Lower leg skin (tissue), 4 donors: Measurements from ENCODE around the gene ADD2. TPM values are rescaled to one million over a fixed set of nuclear protein-coding genes. Genes with fewer than 3 reads are reported as not detected.

Experiments
- DNase-seq, 2 donors: peaks; one replicate each; pipeline ENCODE4 v3.0.0-alpha.2; 2019; ENCODE audit warnings: low spot score in 2 of 2
- H3K4me3 ChIP-seq: fragments of 200-600 bp; sonication (generic); 2 replicates; pipeline ENCODE4 v1.5.1; 2017; ENCODE audit warnings: mild to moderate bottlenecking, low read depth; ENCODE audit not compliant: poor library complexity, severe bottlenecking
- POLR2A ChIP-seq, 2 donors: fragments of 450-650 bp; IDR thresholded peaks; one replicate each; pipeline ENCODE4 v1.6.1; 2016 to 2017; ENCODE audit warnings: antibody characterized with exemption in 2 of 2, mild to moderate bottlenecking in 1 of 2, moderate library complexity in 1 of 2
- WGBS, 2 donors: methylation state at CpG; one replicate each; pipeline ENCODE4 v1.1.5; 2018; 5-methylcytosine and 5-hydroxymethylcytosine counted together
- intact Hi-C: fragments of 100-400 bp; cut with DNase I; formaldehyde crosslinking; loops from one replicate; pipeline ENCODE4 v1.15.0; 2023; ENCODE audit warnings: low total_unique reads
- total RNA-seq, 4 donors: library from RNA; depleted of rRNA; stranded (reverse); fragments of >200 nt; gene quantifications; one replicate each; pipeline ENCODE4 v1.1.0, GENCODE V29; 2016
- TF ChIP-seq, protein P1 (sequence below), 3 donors: fragments of 450-650 bp; IDR thresholded peaks; one replicate each; pipeline ENCODE4 v1.5.1; 2016; ENCODE audit warnings: antibody characterized with exemption in 3 of 3, mild to moderate bottlenecking in 3 of 3, moderate library complexity in 2 of 3

The ADD2 gene
- total RNA-seq, 4 donors from 2014 or later: 0.17 to 1.2 (median 0.54) TPM

DNA sequence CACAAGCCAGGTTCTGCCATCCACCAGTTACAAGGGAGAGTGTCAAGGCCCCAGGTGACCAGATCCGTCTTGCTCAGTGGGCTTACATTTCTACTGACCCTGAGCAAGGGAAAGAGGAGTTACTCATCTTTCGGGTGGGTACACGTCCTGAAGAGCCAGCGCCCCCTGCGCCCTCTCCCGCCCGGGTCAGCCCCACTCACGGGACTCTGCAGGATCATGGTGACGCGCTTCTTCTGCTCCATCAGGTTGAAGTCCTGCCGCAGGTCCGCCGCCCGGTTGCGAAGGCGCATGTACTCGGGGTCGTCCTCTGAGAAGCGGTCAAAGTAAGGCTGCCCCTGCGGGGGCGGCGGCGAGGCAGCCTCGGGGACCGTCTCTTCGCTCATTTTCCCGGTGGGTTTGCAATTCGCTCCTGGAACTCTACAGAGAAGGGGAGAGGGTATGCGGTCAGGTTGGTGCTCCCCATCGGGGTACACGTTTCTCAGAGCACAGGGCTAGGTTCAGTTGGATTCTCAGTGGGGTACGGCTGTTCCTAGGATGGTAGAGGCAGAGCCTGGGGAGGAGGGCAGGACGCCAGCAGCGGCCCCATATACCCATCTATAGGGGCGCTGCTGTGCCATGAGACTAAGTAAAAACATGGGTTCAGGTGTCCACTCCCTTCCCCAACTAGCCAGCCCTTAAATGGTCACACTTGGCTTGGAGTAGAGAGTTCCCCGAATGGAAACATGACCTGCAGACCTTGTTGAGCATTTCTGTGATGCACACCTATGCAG is 61.8 kb downstream of the ADD2 start:
- peak in 1 of 2 donors; percentile 83 for DNase-seq

DNA sequence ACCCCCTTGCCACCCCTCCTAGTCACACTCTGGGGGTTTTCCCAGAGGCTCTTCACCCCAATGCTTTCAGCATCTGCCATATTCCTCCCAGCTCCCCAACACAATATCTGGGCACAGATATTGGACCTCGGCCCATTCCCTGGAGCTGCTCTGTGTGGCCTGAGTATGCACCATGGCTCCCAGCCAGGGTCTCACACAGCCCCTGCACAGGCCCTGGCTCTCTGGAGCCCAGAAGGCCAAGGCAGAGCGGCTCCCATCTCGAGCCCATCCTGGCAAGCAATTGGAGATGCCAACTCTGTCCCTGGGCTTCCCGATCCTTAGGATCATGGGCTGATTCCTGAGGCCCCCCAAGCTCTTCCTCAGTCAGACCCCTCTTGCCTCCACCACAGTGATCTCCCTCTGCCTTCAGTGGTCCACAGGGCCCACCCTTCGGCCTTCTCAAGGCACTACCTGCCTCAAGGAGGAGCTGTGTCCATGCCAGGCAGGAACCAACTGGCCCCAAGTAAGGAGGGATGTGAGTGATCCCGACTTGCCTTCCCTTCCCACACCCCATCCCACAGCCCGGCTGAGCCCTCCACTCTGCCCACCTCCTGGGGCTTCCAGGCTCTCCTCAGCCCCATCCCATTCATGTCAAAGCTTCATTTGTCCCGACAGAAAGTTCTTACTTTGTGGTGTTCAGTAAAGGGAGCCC is 62.7 kb downstream of the ADD2 start:
- no peak for TF ChIP-seq POLR2A (IDR thresholded peaks at IDR 0.05)
- TF ChIP-seq, protein P1, sequence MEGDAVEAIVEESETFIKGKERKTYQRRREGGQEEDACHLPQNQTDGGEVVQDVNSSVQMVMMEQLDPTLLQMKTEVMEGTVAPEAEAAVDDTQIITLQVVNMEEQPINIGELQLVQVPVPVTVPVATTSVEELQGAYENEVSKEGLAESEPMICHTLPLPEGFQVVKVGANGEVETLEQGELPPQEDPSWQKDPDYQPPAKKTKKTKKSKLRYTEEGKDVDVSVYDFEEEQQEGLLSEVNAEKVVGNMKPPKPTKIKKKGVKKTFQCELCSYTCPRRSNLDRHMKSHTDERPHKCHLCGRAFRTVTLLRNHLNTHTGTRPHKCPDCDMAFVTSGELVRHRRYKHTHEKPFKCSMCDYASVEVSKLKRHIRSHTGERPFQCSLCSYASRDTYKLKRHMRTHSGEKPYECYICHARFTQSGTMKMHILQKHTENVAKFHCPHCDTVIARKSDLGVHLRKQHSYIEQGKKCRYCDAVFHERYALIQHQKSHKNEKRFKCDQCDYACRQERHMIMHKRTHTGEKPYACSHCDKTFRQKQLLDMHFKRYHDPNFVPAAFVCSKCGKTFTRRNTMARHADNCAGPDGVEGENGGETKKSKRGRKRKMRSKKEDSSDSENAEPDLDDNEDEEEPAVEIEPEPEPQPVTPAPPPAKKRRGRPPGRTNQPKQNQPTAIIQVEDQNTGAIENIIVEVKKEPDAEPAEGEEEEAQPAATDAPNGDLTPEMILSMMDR (IDR thresholded peaks at IDR 0.05): no peak
- no peak overlapping the region for H3K4me3 ChIP-seq
- 89 to 96% methylated on average over 8 of the region's 8 CpGs for WGBS, 2 donors
- intact Hi-C loops: no loop called here
- peak in 1 of 2 donors; percentile 45 for DNase-seq

More for the DNA sequence above, 61.8 kb downstream of the ADD2 start:
- H3K4me3 ChIP-seq: no peak overlapping the region
- 94 to 96% methylated on average over 36 of the region's 36 CpGs for WGBS, 2 donors
- TF ChIP-seq POLR2A (IDR thresholded peaks at IDR 0.05): no peak
- TF ChIP-seq, protein P1 (IDR thresholded peaks at IDR 0.05): no peak
- intact Hi-C loops: no loop called here

DNA sequence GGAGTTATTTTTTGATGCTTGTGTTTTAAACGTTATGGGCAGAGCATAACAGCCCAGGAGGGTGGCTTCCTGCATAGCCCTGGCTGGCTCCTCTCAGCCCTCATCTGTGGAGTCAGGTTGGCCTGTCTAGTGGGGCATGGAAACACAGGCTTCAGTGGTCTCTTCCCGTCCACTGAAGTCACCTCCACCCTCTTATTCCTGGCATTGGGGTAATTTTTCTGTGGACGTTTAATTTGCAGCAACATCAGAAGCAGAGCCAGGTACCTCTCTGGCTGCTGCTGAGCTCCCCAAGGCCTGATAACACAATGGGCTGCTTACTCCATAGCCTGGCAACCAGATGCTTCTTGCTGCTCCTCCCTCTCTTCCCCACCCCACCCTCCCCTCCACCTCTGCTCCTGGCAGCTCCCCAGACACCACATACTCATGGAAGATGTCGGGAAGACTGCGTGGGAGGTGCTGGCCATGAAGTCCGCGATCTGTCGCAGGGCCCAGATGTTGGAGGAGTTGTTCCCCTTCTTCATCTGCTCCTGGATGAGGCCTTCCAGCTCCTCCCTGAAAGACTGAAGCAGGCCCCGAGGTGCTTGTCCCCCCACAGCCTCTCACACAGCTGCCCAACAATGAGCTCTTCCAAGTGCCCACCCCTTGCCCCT is 64.0 kb downstream of the ADD2 start:
- WGBS, 2 donors: 48 to 56% methylated on average over 9 of the region's 9 CpGs
- TF ChIP-seq, protein P1 (IDR thresholded peaks at IDR 0.05): no peak
- TF ChIP-seq POLR2A (IDR thresholded peaks at IDR 0.05): no peak
- intact Hi-C loops: no loop called here
- DNase-seq: peak in 1 of 2 donors; percentile 50
- H3K4me3 ChIP-seq: no peak overlapping the region

DNA sequence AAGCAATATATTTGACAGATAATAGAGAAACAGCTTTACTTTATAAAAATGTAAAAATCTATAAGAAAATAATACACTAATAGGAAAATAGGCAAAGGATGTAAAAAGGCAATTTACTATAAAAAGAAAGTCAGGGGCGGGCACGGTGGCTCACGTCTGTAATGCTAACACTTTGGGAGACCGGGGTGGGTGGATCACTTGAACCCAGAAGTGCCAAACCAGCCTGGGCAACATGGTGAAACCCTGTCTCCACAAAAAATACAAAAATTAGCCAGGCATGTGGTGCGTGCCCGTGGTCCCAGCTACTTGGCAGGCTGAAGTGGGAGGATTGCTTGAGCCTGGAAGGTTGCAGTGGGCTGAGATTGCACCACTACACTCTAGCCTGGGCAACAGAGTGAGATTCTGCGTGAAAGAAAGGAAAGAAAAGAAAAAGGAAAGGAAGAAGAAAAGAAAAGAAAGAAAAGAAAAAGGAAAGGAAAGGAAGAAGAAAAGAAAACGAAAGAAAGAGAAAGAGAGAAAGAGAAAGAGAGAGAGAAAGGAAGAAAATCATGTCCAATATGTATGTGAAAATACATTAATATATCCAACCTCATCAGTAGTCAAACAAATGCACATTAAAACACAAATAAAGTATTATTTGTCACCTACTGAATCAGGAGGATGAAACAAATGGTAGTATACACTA is 65.1 kb downstream of the ADD2 start:
- peak in 1 of 2 donors; percentile 69 for DNase-seq
- WGBS, 2 donors: 81% methylated on average over 8 of the region's 8 CpGs
- TF ChIP-seq POLR2A (IDR thresholded peaks at IDR 0.05): no peak
- TF ChIP-seq, protein P1 (IDR thresholded peaks at IDR 0.05): no peak
- H3K4me3 ChIP-seq: no peak overlapping the region
- intact Hi-C loops: no loop called here

DNA sequence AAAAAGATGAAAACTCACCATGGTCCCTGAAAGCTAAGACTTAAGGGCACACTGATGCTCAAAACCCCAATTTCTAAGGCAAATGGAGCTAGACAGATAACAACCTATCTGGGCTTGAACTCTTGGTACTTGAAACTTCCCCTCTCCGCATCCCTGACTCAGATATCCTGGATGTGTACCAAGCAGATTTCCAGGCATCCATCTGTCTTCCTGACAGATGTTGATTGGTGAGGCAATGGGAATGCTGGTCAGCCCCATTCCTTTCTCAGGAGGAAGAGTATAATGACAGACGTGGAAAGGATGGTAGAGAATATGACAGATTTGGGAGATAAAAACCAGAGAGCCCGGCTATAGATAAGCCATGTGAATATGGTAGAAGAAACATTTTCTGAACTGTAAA is 69.2 kb downstream of the ADD2 start:
- 74 to 82% methylated on average over 3 of the region's 3 CpGs for WGBS, 2 donors
- intact Hi-C loops: no loop called here
- H3K4me3 ChIP-seq: no peak overlapping the region
- DNase-seq: no peak
- TF ChIP-seq, protein P1 (IDR thresholded peaks at IDR 0.05): no peak
- TF ChIP-seq POLR2A (IDR thresholded peaks at IDR 0.05): no peak
